Astrocyte (in vitro differentiated cells and primary cell): Measurements from ENCODE around the gene IL20.
A peak's percentile ranks its signal among the peaks of the same experiment; 100 is the strongest.

Experiments used
- EZH2 ChIP-seq: IDR thresholded peaks from 2 replicates; pipeline ENCODE4 v1.6.1; 2012; ENCODE audit warnings: mild to moderate bottlenecking, low read length, inconsistent platforms; ENCODE audit not compliant: insufficient read depth
- TF ChIP-seq, protein P1 (sequence below): IDR thresholded peaks from 2 replicates; pipeline ENCODE4 v1.5.1; 2011; ENCODE audit warnings: low read depth, mild to moderate bottlenecking, inconsistent platforms, low read length, moderate library complexity; ENCODE audit not compliant: insufficient read depth

DNA sequence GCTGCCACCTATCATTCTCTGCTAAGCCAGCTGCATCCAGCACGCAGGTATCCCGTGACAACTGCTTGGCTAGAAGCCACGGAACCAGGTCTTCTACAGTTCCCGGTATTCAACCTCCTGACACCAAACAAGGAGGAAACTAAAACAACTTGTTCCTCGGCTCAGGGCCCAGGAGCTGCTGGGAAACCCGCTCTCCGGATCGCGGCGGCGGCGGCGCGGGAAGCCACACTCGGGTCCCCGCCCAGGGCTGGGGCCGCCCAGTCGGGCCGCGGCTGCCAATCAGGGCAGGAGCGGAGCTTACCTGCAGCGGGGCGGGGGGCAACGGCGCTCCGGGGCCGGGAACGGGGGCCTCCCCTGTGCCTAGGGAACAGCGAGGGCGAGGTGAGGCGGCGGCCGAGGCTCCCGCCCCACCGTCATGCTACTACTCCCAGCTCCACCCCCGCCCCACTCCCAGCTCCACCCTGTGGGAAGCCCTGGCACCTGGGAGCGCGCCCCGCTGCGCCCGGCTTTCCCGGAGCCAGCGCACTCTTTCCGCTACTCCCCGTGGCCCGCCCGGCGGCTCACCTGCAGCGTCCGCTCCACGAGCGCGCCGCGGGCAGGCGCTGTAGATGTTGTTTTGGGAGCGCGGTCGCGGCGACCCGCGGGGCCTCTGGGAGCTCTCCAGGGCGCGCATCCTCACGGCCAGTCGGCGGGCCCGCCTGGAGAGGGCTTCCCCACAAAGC, 43.9 kb downstream of the IL20 start:
- TF ChIP-seq, protein P1, sequence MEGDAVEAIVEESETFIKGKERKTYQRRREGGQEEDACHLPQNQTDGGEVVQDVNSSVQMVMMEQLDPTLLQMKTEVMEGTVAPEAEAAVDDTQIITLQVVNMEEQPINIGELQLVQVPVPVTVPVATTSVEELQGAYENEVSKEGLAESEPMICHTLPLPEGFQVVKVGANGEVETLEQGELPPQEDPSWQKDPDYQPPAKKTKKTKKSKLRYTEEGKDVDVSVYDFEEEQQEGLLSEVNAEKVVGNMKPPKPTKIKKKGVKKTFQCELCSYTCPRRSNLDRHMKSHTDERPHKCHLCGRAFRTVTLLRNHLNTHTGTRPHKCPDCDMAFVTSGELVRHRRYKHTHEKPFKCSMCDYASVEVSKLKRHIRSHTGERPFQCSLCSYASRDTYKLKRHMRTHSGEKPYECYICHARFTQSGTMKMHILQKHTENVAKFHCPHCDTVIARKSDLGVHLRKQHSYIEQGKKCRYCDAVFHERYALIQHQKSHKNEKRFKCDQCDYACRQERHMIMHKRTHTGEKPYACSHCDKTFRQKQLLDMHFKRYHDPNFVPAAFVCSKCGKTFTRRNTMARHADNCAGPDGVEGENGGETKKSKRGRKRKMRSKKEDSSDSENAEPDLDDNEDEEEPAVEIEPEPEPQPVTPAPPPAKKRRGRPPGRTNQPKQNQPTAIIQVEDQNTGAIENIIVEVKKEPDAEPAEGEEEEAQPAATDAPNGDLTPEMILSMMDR: no peak
- TF ChIP-seq EZH2: peak; percentile 40
